K562 (cell line): ENCODE data around the gene APOL4. TPM values are rescaled to one million over a fixed set of nuclear protein-coding genes. Genes with fewer than 3 reads are reported as not detected.

Experiments used
- ATAC-seq: fragments of 200-7000 bp; cut with Tn5 transposase; 3 replicates; pipeline ENCODE4 v1.9.1; 2020; ENCODE audit warnings: moderate library complexity
- BruUV-seq: library from RNA; stranded (reverse); fragments of 400-500 nt; replicated peaks from 2 replicates; lab custom pipeline; 2021; lab: Mats Ljungman, UMichigan
- CTCF ChIA-PET: fragments of 300-600 bp; formaldehyde crosslinking; extraction: SDS; loops from one replicate; lab custom pipeline; 2021; ENCODE audit warnings: low intra/inter-chr PET ratio; lab: Yijun Ruan, JAX
- POLR2A ChIA-PET: fragments of 300-600, 350-650 bp; sonication (Branson Sonifier 250); formaldehyde crosslinking; extraction: SDS; loops from one replicate; lab custom pipeline; 2021; ENCODE audit warnings: antibody characterized with exemption, inconsistent platforms; lab: Yijun Ruan, JAX
- DNase-seq, 4 experiments: peaks; one replicate each; pipeline versions ENCODE4 v3.0.0 to v3.0.0-alpha.2; 2011 to 2018; ENCODE audit warnings: low spot score in 3 of 4, mixed read lengths in 3 of 4; ENCODE audit errors: extremely low read depth in 1 of 4
- FAIRE-seq: peaks from 2 replicates; lab custom pipeline; 2011; peaks lifted over from hg19 to GRCh38; lab: Jason Lieb, UNC
- H2AFZ ChIP-seq: 2 replicates; pipeline ENCODE4 v1.6.0; 2011; ENCODE audit warnings: low read depth, low read length, control low read depth, inconsistent platforms
- H3K27ac ChIP-seq: fragments of 200-600 bp; 3 replicates; pipeline ENCODE4 v1.8.0; 2011; ENCODE audit warnings: low read depth, mild to moderate bottlenecking, control low read depth, inconsistent platforms, low read length, moderate library complexity, mixed read lengths; ENCODE audit errors: extremely low read depth
- H3K27me3 ChIP-seq, 2 experiments: fragments of 300-600 bp in 1 of 2; 2 replicates in 1 of 2; 3 replicates in 1 of 2; pipeline versions ENCODE4 v1.6.0 to v1.8.0; 2011; ENCODE audit warnings: inconsistent platforms in 2 of 2, low read length in 2 of 2, mild to moderate bottlenecking in 1 of 2, mixed read lengths in 1 of 2, moderate library complexity in 1 of 2; ENCODE audit not compliant: control insufficient read depth in 2 of 2, insufficient read depth in 2 of 2
- H3K36me3 ChIP-seq: fragments of 300-600 bp; 3 replicates; pipeline ENCODE4 v1.8.0; 2011; ENCODE audit warnings: mild to moderate bottlenecking, low read length, inconsistent platforms; ENCODE audit not compliant: control insufficient read depth, insufficient read depth
- H3K4me1 ChIP-seq, 2 experiments: fragments of 200-600 bp in 1 of 2; replicated peaks in 1 of 2; 2 replicates in 1 of 2; 3 replicates in 1 of 2; pipeline versions ENCODE4 v1.5.1 to v1.8.0; 2011; ENCODE audit warnings: inconsistent platforms in 2 of 2, low read length in 2 of 2, mild to moderate bottlenecking in 1 of 2, mixed read lengths in 1 of 2, moderate library complexity in 1 of 2; ENCODE audit not compliant: control insufficient read depth in 2 of 2, insufficient read depth in 2 of 2
- H3K4me2 ChIP-seq: 2 replicates; pipeline ENCODE4 v1.6.1; 2011; ENCODE audit warnings: low read length, control low read depth, inconsistent platforms, mixed read lengths; ENCODE audit not compliant: insufficient read depth
- H3K4me3 ChIP-seq: fragments of 200-600 bp; sonication (generic), shearing (Covaris generic); 2 replicates; pipeline ENCODE4 v1.5.1; 2016; ENCODE audit warnings: control low read depth, inconsistent platforms
- H3K79me2 ChIP-seq: fragments of 200-600 bp; 3 replicates; pipeline ENCODE4 v1.8.0; 2011; ENCODE audit warnings: low read length, inconsistent platforms; ENCODE audit not compliant: control insufficient read depth, insufficient read depth
- H3K9ac ChIP-seq, 2 experiments: 2 replicates each; pipeline versions ENCODE4 v1.6.0 to v1.6.1; 2011; ENCODE audit warnings: low read depth in 2 of 2, low read length in 2 of 2, control low read depth in 1 of 2, inconsistent platforms in 1 of 2, mild to moderate bottlenecking in 1 of 2, mixed read lengths in 1 of 2; ENCODE audit not compliant: insufficient read depth in 1 of 2
- H3K9me1 ChIP-seq: one replicate; pipeline ENCODE4 v1.6.0; 2011; ENCODE audit warnings: inconsistent platforms, mild to moderate bottlenecking, low read length, moderate library complexity; ENCODE audit not compliant: control insufficient read depth, insufficient read depth
- H3K9me3 ChIP-seq: replicated peaks from 2 replicates; pipeline ENCODE4 v1.5.1; 2011; ENCODE audit warnings: low read depth, low read length, inconsistent platforms; ENCODE audit not compliant: control insufficient read depth, insufficient read depth
- H4K20me1 ChIP-seq: replicated peaks from 2 replicates; pipeline ENCODE4 v1.6.1; 2011; ENCODE audit warnings: low read length, inconsistent platforms, mixed read lengths; ENCODE audit not compliant: control insufficient read depth, insufficient read depth
- ETV1 ChIP-seq: fragments of 450-650 bp; conservative IDR thresholded peaks from 2 replicates; pipeline ENCODE4 v1.6.1; 2016; ENCODE audit warnings: missing genetic modification characterization, control low read depth, low read depth, missing compliant biosample characterization
- HDAC8 ChIP-seq: fragments of 450-650 bp; IDR thresholded peaks from 2 replicates; pipeline ENCODE4 v1.6.1; 2016; ENCODE audit warnings: mild to moderate bottlenecking, missing genetic modification characterization, moderate library complexity, missing compliant biosample characterization
- HINFP ChIP-seq: fragments of 450-650 bp; conservative IDR thresholded peaks from 2 replicates; pipeline ENCODE4 v1.6.1; 2016; ENCODE audit warnings: missing genetic modification characterization, low read depth, mild to moderate bottlenecking, control low read depth, missing compliant biosample characterization
- KLF16 ChIP-seq: IDR thresholded peaks from 2 replicates; pipeline ENCODE4 v1.6.1; 2016; ENCODE audit warnings: antibody characterized with exemption
- NFIC ChIP-seq: fragments of 450-650 bp; IDR thresholded peaks from 2 replicates; pipeline ENCODE4 v1.6.1; 2017; ENCODE audit warnings: mild to moderate bottlenecking, inconsistent platforms
- RBM25 ChIP-seq: fragments of 200-400 bp; formaldehyde crosslinking; IDR thresholded peaks from 2 replicates; pipeline ENCODE4 v1.6.1; 2018; ENCODE audit warnings: low read length, low read depth, moderate library complexity; ENCODE audit not compliant: severe bottlenecking
- ZBTB9 ChIP-seq: fragments of 450-650 bp; formaldehyde crosslinking; IDR thresholded peaks from 2 replicates; pipeline ENCODE4 v1.4.0; 2020; ENCODE audit warnings: mild to moderate bottlenecking, moderate library complexity
- ZFP36 ChIP-seq: fragments of 150-350 bp; IDR thresholded peaks from 2 replicates; pipeline ENCODE4 v1.6.1; 2018; ENCODE audit warnings: low read length, low read depth; ENCODE audit not compliant: partially characterized antibody
- WGBS: fragments of 100-300 bp; shearing (Covaris generic); methylation state at CpG from one replicate; pipeline ENCODE4 v1.1.6; 2016; ENCODE audit warnings: low coverage, mixed read lengths; ENCODE audit not compliant: insufficient coverage; ENCODE audit errors: missing lambda C conversion rate; 5-methylcytosine and 5-hydroxymethylcytosine counted together
- in situ Hi-C: fragments of 300-500 bp; cut with MboI; formaldehyde crosslinking; loops from 4 replicates; pipeline ENCODE4 v1.15.0; 2018; ENCODE audit warnings: inconsistent platforms, mixed read lengths
- intact Hi-C: fragments of 100-400 bp; cut with micrococcal nuclease; formaldehyde crosslinking; loops from 2 replicates; pipeline ENCODE4 v1.14.2; 2022
- polyA plus RNA-seq, 8 experiments: library from polyadenylated mRNA; depleted of rRNA in 4 of 8; stranded (reverse) in 5 of 8; unstranded in 3 of 8; fragments of >200 nt; fragmentation: Nextera tagmentation in 2 of 8; fragmentation: Illumina TruSeq in 1 of 8; extraction: Ambion mirVana in 2 of 8; extraction: Trizol in 1 of 8; gene quantifications; 2 replicates each; pipeline versions ENCODE4 v1.2.1 to v1.2.3, GENCODE V29; 2011 to 2014; ENCODE audit warnings: inconsistent platforms in 1 of 8, missing spikeins in 1 of 8
- total RNA-seq, 7 experiments: library from RNA; depleted of rRNA in 6 of 7; stranded (reverse); fragments of >200 nt in 6 of 7; fragmentation: Illumina TruSeq in 2 of 7; extraction: Trizol in 2 of 7; gene quantifications; 2 replicates each; pipeline versions ENCODE4 v1.2.1 to v1.2.3, GENCODE V29; 2011 to 2021; ENCODE audit warnings: low replicate concordance in 1 of 7

APOL4 gene
- total and polyA plus RNA-seq, 9 of the 15 experiments (the other 6 are each of a cell fraction or from before 2014, with no cell fraction given), result 6.5 to 15.0 (median 9.8) TPM

- TF ChIP-seq HINFP (tag) (no peak), ZFP36 (no peak), RBM25 (no peak), KLF16 (no peak), ZBTB9 (CRISPR knock-in tag) (no peak)
Observed at GRCh38 chr22:36212901-36213300, 11.3 kb upstream of the APOL4 start (continued).

GRCh38 chr22:36211237-36211861 lies 9.7 kb upstream of the APOL4 start:
- H3K4me1 ChIP-seq, result no peaks in the 10 kb centered on the region; a peak in 1 of 5 replicates
- in situ Hi-C loops (no loop called here), intact Hi-C loops (no loop called here)
- no peaks in the 10 kb centered on the region for H3K9me1 ChIP-seq
- no peak overlapping the region for H3K4me2 ChIP-seq
- H2AFZ ChIP-seq, result peak overlapping the region; percentile 70
- H3K27me3 ChIP-seq, result no peaks in the 10 kb centered on the region
- BruUV-seq, result no TSS peak
- H3K9me3 ChIP-seq, result peaks cover 2% of the 10 kb centered on the region; the same call in 1 of the 2 replicates
- peak; percentile 68 for TF ChIP-seq NFIC
- TF ChIP-seq HDAC8 (tag), result no peak
- TF ChIP-seq ETV1 (tag), result 0 out of 2 replicates have a peak, but pooled peaks have one; percentile 25
- H3K4me3 ChIP-seq, result no peak overlapping the region
- H4K20me1 ChIP-seq, result no peaks in the 10 kb centered on the region
- CTCF ChIA-PET, result no interaction called here
- POLR2A ChIA-PET, result interaction anchor here (0.8 to 1.3 kb wide), 3 partner anchors 9 to 62 kb away, joined by 3 to 4 read pairs (median 3); partner anchors contain the start of gene APOL2
- H3K9ac ChIP-seq, result no peak overlapping the region
- H3K27ac ChIP-seq, result no peak overlapping the region
- no peaks in the 10 kb centered on the region for H3K79me2 ChIP-seq
- 40% methylated on average over 4 of the region's 4 CpGs for WGBS
- no peaks in the 10 kb centered on the region for H3K36me3 ChIP-seq
- no peak for FAIRE-seq
- 0 out of 3 replicates have a peak, but pooled peaks have one; percentile 26 for ATAC-seq
- DNase-seq, result peak in 1 of 4 experiments; percentile 32
